GM18499 (cell line): ENCODE results near the gene OPA1.
"Not testable (repeated sequence)": the region's sequence is repeated elsewhere in the genome, so short reads cannot be mapped to it uniquely, and the experiment has no call there.

Source experiments
- ATAC-seq: cut with Tn5 transposase; IDR thresholded peaks from one replicate; pipeline ENCODE4 v1.9.1; 2021; ENCODE audit warnings: moderate number of reproducible peaks; ENCODE audit not compliant: insufficient read depth, unreplicated experiment

OPA1 gene

DNA sequence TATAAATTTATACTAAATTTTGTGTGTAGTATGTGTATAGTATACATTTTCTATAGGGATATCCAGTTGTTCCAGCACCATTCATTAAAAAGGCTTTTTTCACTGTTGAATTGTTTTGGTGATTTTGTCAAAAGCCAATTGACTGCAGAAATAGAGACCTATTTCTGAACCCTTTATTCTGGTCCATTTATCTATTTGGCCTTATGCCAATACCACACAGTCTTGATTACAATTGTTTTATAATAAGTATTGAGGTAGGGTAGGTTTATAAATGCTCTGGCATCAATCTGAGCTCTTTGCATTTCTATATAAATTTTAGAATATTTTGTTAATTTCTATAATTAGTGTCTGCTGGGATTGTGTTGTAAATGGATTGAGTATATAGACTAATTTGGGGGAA, 6.5 kb upstream of the OPA1 start:
- no peak for ATAC-seq

DNA sequence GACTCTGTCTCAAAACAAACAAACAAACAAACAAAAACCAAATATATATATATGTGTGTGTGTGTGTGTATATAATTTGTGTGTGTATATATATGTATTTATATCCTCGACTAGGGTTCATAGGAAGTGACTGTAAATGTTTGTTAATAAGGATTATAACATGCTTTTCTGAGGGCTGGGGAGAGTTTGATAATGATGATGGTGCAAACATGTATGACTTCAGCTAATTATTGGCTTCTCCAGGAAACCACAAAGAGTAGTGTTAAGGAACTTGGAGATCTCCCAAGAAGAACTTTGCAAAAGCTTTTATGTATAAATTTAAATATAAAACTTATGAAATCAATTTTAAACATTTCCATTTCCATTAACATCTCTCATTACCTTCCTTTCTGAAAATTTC, 3.9 kb upstream of the OPA1 start:
- ATAC-seq: no peak

- no peak for ATAC-seq
Observed at GRCh38 chr3:193589616-193590015, 3.4 kb upstream of the OPA1 start.

GRCh38 chr3:193590088-193590856, 2.7 kb upstream of the OPA1 start:
- no peak for ATAC-seq

DNA sequence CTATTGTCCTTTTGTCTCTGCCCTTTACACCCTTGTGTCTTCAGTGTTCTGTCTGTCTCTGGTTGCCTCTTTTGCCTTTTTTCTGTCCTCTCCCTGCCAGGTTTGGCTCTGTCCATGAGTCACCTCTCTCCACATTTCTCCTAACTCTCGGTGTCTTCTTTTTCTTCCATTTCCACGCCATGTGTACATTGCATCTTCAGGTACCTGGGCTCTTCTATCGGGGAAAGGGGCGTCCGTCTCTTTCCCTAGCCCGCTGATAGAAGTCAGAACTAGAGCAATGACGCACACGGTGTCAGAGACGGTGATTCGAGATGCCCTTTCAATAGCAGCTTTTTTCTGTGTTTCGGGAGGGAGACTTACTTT, 641 bp downstream of the OPA1 start:
- ATAC-seq: no peak

GRCh38 chr3:193594946-193595689, 2.1 kb downstream of the OPA1 start:
- ATAC-seq: no peak

DNA sequence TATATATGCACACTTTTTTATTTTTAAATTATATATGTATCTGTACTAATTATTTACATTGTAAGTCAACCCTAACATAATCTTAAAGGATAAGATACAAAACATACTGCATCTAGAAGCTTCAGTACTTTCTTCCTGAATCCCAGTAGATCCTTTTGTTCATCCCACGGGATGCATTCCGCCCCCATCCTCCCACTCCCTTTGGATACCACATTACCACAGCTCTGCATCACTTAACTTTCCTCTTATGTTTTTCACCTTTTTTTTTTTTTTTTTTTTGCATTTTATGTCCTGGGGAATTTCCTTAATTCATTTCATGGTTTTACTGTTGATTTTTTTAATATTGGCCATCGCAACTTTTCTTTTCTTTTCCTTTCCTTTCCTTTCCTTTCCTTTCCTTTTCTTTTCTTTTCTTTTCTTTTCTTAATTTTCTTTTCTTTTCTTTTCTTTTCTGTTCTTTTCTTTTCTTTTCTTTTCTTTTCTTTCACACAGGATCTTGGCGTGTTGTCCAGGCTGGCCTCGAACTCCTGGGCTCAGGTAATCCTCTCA, 3.0 kb downstream of the OPA1 start:
- no peak for ATAC-seq

DNA sequence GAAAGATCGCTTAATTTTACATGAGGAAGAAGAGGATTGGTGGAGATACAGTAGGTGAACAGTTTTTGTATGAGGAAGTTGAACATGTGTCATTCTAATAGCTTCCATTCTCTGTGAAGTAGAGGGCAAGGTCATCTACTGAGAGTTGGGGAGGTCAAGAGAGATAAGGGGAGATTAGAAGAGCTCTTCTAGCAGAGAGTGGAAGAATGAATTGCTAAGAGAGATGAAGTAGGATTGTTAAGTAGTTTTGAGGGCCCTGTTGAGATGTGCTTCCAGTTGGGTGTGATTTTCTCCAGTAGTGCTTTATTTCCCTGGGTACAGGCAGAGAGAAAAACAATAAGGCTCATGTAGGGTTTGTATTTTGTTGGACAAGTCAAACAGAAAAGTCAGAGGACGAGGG, 5.2 kb downstream of the OPA1 start:
- no peak for ATAC-seq

- no peak for ATAC-seq
Observed at GRCh38 chr3:193599393-193599792, 6.4 kb downstream of the OPA1 start.

DNA sequence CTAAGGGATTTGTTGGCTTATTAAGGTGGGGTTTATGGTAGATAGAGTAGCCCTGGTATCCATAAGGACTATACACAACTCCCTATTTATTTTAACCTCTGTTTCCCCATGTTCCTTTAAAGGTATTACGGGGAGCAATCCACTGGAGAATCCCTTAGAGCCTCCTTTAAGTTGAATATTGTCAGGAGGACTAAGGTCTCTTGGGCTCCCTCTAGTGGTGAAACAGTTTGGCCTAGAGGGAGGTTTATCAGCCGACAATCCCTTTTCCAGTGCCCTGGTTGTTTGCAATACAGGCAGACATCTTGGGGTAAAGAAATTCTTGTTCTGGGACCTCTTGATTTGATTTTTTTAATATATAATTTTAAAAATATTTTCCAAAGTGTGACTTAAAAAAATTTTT, 12.9 kb downstream of the OPA1 start:
- ATAC-seq: no peak

DNA sequence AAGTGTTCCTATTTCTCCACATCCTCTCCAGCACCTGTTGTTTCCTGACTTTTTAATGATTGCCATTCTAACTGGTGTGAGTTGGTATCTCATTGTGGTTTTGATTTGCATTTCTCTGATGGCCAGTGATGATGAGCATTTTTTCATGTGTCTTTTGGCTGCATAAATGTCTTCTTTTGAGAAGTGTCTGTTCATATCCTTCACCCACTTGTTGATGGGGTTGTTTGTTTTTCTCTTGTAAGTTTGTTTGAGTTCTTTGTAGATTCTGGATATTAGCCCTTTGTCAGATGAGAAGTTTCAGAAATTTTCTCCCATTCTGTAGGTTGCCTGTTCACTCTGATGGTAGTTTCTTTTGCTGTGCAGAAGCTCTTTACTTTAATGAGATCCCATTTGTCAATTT, 13.9 kb downstream of the OPA1 start:
- not testable (repeated sequence) for ATAC-seq

- not testable (repeated sequence) for ATAC-seq
Observed at GRCh38 chr3:193610516-193610915, 17.5 kb downstream of the OPA1 start.

- ATAC-seq: no peak
Observed at GRCh38 chr3:193614430-193614829, 21.4 kb downstream of the OPA1 start.

- no peak for ATAC-seq
Observed at GRCh38 chr3:193617628-193618027, 24.6 kb downstream of the OPA1 start.

DNA sequence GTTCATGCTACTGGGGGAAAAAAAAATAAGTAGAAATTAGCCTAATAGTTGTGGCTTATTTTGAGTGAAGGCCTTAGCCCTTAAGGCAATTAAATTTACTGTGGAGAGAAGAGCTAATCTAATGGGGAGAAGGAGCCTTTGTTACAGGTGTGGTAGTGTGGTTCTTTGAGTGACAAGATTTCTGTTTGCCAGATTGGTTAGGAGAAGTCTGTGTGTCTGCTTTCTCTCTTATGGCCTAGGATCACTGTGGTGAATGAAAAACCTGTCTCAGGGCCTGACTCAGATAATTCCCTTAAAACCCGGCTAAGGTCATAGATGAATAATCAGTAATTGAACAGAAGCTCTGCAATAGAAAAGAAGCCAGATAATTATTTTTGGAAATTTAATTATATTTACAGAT, 27.0 kb downstream of the OPA1 start:
- ATAC-seq: no peak

GRCh38 chr3:193620650-193621049, 27.6 kb downstream of the OPA1 start:
- ATAC-seq: peak; percentile 96

DNA sequence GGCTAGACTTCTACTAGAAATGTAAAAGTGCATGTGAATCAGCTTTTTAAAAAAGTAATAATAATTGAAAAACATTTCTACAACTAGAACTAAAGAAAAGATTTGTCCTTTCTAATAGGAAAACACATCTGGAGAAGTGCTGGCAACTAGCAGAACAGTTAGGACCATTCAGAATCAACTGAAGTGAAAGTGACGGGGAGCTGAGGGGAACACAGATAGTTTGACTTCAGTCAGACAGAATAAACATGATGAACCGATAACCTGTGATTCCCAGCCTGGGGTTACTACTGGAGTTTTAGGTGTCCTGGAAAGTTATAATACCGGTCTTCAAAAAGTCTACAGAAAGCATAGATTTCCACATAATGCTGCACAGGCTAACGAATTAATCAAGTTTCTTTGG, 28.1 kb downstream of the OPA1 start:
- ATAC-seq: no peak

DNA sequence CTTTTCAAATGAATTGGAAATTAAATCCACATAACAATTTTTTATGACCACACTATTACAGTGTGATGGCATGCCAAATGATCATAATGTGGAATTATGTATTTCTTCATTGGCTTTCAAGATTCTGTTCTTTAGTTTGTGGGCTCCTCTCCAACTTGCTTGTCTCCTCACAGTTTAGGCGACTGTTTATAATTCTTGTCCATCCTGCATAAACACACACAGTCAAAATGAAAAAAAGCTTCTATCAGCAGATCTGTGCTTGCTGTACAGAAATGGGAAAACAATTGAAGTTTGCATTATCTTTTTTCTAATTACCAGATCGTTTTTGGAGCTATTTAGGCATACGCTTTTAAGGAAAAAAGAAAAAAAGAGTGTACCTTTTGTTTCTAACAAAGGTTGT, 37.0 kb downstream of the OPA1 start:
- ATAC-seq: no peak

- ATAC-seq: no peak
Observed at GRCh38 chr3:193637831-193638230, 44.8 kb downstream of the OPA1 start.

- no peak for ATAC-seq
Observed at GRCh38 chr3:193638833-193639232, 45.8 kb downstream of the OPA1 start.

DNA sequence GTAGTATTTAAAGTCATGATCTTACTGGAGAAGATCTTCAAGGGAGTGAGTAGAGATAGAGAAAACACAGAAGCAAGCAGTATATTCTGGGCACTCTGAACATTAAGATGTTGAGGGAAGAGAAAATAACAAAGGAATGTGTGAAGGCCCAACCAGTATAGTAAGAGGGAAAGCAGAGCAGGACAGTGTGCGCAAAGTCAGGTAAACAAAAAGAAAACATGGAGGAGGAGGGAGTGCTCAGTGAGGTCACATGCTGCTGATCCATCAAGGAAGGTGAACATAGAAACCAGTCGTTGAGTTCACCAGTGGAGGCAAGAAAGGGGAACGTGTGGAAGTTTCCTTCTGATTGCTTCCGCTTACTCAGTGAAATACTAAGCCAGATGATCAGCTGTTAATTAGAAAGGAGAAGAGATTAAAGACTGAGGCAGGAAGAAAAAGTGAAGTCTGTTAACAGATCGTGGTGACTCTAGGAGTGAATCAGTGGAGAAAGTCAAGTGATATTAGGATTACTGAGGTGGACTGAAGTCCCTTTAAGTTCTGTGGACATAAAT, 47.2 kb downstream of the OPA1 start:
- ATAC-seq: no peak
